ENCODE measurements around the gene JUP.

DNA sequence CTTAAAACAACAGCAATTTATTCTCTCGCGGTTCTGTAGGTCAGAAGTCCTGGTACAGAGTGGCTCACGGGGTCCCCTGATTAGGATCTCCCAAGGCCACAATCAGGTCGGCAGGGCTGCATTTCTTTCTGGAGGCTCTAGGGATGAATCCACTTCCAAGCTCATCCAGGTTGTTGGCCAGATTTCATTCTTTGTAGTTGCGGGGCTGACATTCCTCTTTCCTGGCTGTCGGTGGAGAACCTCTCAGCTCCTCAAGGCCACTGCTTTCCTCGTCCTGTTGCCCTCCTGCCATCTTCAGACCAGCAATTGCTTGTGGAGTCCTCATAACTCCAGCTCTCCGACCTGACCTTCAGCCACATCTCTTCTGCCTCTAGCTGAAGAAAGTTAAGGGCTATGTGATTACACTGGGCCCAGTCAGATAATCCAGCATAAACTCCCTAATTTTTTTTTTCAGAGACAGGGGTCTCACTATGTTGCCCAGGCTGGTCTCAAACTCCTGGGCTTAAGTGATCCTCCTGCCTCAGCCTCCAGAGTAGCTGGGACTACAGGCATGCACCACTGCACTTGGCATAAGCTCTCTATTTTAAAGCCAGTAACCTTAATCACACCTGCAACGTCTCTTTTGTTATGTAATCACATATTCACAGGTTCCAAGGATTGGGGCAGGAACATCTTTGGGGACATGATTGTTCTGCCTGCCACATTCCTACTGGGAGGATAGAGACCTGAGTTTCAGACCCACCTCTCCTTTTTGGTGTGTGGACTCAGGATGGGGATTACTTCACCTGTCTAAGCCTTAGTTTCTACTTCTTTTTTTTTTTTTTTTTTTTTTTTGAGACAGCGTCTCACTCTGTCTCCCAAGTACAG, 78.5 kb downstream of the JUP start:
- TF ChIP-seq EP300 (IDR thresholded peaks at IDR 0.05) (no peak), CTCF (IDR thresholded peaks at IDR 0.05) (no peak), POLR2A (IDR thresholded peaks at IDR 0.05) (no peak)
